ENCODE data around the gene SLC25A51. TPM values are rescaled to one million over a fixed set of nuclear protein-coding genes. Genes with fewer than 3 reads are reported as not detected.

SLC25A51 gene
- total RNA-seq, 1 experiment from 2014 or later = 52.2 TPM

DNA sequence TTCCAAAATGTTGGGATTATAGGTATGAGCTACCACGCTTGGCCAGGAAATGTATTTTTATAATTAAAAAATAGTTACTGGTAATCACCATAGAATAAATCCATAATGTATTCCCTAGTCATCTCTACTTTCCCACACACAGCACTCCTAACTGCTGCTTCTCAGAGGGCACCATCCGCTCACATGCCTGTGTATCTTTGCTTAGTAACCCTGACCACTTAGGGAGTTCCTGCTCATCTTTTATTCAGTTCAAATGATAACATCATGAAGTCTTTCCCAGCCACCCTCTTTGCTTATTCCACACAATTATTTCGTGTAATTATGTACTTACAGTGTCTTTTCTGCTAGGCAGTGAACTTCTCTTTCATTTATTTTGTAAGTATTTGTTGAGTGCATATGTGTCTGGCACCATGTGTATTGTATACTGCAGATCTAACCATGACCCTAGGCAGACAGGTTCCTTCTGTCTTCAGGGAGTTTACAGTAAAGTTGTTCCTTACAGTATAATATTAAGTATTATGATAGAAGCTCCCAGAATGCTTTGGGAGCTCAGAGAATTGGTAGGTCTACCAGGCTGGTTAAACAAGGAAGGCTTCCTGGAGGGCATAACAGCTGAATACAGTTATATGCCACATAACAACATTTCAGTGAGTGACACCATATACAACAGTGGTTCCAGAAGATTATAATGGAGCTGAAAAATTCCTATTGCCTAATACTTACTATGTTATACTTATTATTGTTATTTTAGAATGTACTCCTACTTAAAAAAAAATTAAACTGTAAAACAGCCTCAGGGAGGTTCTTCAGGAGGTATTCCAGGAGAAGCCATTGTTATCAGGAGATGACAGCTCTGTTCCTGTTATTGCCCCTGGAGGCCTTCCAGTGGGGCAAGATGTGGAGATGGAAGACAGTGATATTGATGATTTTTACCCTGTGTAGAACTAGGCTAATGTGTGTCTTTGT is 64.1 kb downstream of the SLC25A51 start:
- DNase-seq (ENCODE audit: low spot score) = no peak

Other genes with a start within 250 kb of the SLC25A51 start
- 1.2 and 2.3 TPM in 2 replicates for gene TRMT10B, start 150.3 kb downstream of the SLC25A51 start, total RNA-seq (2014; rRNA removed; shearing (Covaris generic))
- 96.7 and 249 TPM in 2 replicates for gene EXOSC3, start 119.1 kb downstream of the SLC25A51 start, total RNA-seq (2014; rRNA removed; shearing (Covaris generic))
- gene DCAF10, start 103.3 kb downstream of the SLC25A51 start, total RNA-seq (2014; rRNA removed; shearing (Covaris generic)) = 9.5 and 11.1 TPM in 2 replicates
- gene SHB, start 165.1 kb upstream of the SLC25A51 start, total RNA-seq (2014; rRNA removed; shearing (Covaris generic)) = 15.1 and 19.8 TPM in 2 replicates

Data from A172 (cell line).